GM12878 (cell line): ENCODE results near the gene KCNQ1OT1. TPM values are rescaled to one million over a fixed set of nuclear protein-coding genes. Genes with fewer than 3 reads are reported as not detected.

Source experiments
- polyA plus RNA-seq, 11 experiments: library from polyadenylated mRNA; depleted of rRNA in 4 of 11; unstranded in 6 of 11; stranded (reverse) in 5 of 11; fragments of >200 nt; fragmentation: Nextera tagmentation in 4 of 11; fragmentation: Illumina TruSeq in 1 of 11; extraction: Ambion mirVana in 4 of 11; extraction: Trizol in 1 of 11; gene quantifications; 1 replicate in 1 of 11; 2 replicates in 10 of 11; pipeline versions ENCODE4 v1.2.1 to v1.2.3, GENCODE V29; 2011 to 2016; ENCODE audit warnings: inconsistent platforms in 2 of 11, missing spikeins in 2 of 11, low read depth in 1 of 11
- small RNA-seq: library from RNA; depleted of rRNA; stranded (forward); fragments of <200 nt; gene quantifications from one replicate; pipeline ENCODE3, GENCODE V24; 2014
- total RNA-seq, 4 experiments: library from RNA; depleted of rRNA in 3 of 4; stranded (reverse); fragments of >200 nt in 3 of 4; fragmentation: Illumina TruSeq in 1 of 4; extraction: Trizol in 1 of 4; gene quantifications; 2 replicates each; pipeline versions ENCODE4 v1.2.1 to v1.2.3, GENCODE V29; 2013 to 2021

KCNQ1OT1 gene
- total and polyA plus RNA-seq, 10 of the 15 experiments (the other 5 are each of a cell fraction or from before 2014, with no cell fraction given): 0.02 to 1.6 (median 0.41) TPM

Small RNA genes within 50 kb of the gene (small RNA-seq; reads per million reads assigned to genes)
- gene RF01947: not detected
- gene RF01948: not detected
- not detected for gene RF01950

Other genes with a start within 250 kb of the KCNQ1OT1 start
- not detected in 2 replicates for gene CDKN1C, start 185.8 kb upstream of the KCNQ1OT1 start, total RNA-seq (2014; rRNA removed)
- not detected in 2 replicates for gene CDKN1C, start 185.8 kb upstream of the KCNQ1OT1 start, total RNA-seq (2014; rRNA removed; fragmentation: Illumina TruSeq; extraction: Trizol)
- gene CDKN1C, start 185.8 kb upstream of the KCNQ1OT1 start, total RNA-seq (2021): 0.19 and 0.21 TPM in 2 replicates
- 0.05 TPM in 1 of 2 replicates, not detected in the other for gene CDKN1C, start 185.8 kb upstream of the KCNQ1OT1 start, polyA plus RNA-seq (2011; rRNA removed)
- not detected in 2 replicates for gene CDKN1C, start 185.8 kb upstream of the KCNQ1OT1 start, polyA plus RNA-seq (2014; fragmentation: Illumina TruSeq; extraction: Trizol)
- gene CDKN1C, start 185.8 kb upstream of the KCNQ1OT1 start, polyA plus RNA-seq (2014; fragmentation: Nextera tagmentation; extraction: Ambion mirVana): not detected
- not detected in 2 replicates for gene CDKN1C, start 185.8 kb upstream of the KCNQ1OT1 start, polyA plus RNA-seq (2014; rRNA removed)
- gene CDKN1C, start 185.8 kb upstream of the KCNQ1OT1 start, polyA plus RNA-seq (2016; fragmentation: Nextera tagmentation; extraction: Ambion mirVana): under 1 TPM in 1 of 2 experiments, not detected in 1; 0.14 TPM
- gene PHLDA2, start 229.4 kb upstream of the KCNQ1OT1 start, total RNA-seq (2014; rRNA removed): not detected in 2 replicates
- gene PHLDA2, start 229.4 kb upstream of the KCNQ1OT1 start, total RNA-seq (2014; rRNA removed; fragmentation: Illumina TruSeq; extraction: Trizol): not detected in 2 replicates
- gene PHLDA2, start 229.4 kb upstream of the KCNQ1OT1 start, total RNA-seq (2021): 0.27 and 0.49 TPM in 2 replicates
- 0.15 TPM in 1 of 2 replicates, not detected in the other for gene PHLDA2, start 229.4 kb upstream of the KCNQ1OT1 start, polyA plus RNA-seq (2011; rRNA removed)
- gene PHLDA2, start 229.4 kb upstream of the KCNQ1OT1 start, polyA plus RNA-seq (2014; fragmentation: Illumina TruSeq; extraction: Trizol): not detected in 2 replicates
- gene PHLDA2, start 229.4 kb upstream of the KCNQ1OT1 start, polyA plus RNA-seq (2014; fragmentation: Nextera tagmentation; extraction: Ambion mirVana): not detected
- not detected in 2 replicates for gene PHLDA2, start 229.4 kb upstream of the KCNQ1OT1 start, polyA plus RNA-seq (2014; rRNA removed)
- gene PHLDA2, start 229.4 kb upstream of the KCNQ1OT1 start, polyA plus RNA-seq (2016; fragmentation: Nextera tagmentation; extraction: Ambion mirVana): under 1 TPM in 1 of 2 experiments, not detected in 1; 0.16 TPM